CD4-positive, alpha-beta T cell treated with Interleukin-4 for 1 hour (primary cell): ENCODE results near the gene CHMP3.
"Not testable (repeated sequence)": the region's sequence is repeated elsewhere in the genome, so short reads cannot be mapped to it uniquely, and the experiment has no call there.

ENCODE experiments used
- DNase-seq, 2 donors: peaks; one replicate each; pipeline ENCODE4 v3.0.0-alpha.2; 2020 to 2022

CHMP3 gene

DNA sequence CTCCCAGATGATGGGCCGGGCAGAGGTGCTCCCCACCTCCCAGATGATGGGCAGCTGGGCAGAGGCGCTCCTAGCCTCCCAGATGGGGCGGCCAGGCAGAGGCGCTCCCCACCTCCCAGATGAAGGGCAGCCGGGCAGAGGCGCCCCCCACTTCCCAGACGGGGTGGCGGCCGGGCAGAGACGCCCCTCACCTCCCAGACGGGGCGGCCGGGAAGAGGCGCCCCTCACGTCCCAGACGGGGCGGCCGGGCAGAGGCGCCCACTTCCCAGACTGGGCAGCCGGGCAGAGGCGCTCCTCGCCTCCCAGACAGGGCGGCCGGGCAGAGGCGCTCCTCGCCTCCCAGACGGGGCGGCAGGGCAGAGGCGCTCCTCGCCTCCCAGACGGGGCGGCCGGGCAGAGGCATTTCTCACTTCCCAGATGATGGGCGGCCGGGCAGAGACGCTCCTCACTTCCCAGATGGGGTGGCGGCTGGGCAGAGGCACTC is 14.3 kb downstream of the CHMP3 start:
- DNase-seq, result not testable (repeated sequence)

- not testable (repeated sequence) for DNase-seq
These were observed 14.9 kb downstream of the CHMP3 start for GRCh38 chr2:86548165-86548912.

DNA sequence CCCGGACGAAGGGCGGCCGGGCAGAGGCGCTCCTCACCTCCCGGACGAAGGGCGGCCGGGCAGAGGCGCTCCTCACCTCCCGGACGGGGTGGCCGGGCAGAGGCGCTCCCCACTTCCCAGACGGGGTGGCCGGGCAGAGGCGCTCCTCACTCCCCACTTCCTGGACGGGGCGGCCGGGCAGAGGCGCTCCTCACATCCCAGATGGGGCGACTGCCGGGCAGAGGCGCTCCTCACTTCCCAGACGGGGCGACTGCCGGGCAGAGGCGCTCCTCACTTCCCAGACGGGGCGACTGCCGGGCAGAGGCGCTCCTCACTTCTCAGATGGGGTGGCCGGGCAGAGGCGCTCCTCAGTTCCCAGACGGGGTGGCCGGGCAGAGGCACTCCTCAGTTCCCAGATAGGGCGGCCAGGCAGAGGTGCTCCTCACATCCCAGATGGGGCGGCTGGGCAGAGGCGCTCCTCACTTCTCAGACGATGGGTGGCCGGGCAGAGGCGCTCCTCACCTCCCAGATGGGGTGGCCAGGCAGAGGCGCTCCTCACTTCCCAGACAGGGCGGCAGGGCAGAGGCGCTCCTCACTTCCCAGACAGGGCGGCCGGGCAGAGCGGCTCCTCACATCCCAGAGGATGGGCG is 17.8 kb downstream of the CHMP3 start:
- DNase-seq, result not testable (repeated sequence)

- DNase-seq, result not testable (repeated sequence)
These were observed 18.8 kb downstream of the CHMP3 start for GRCh38 chr2:86544278-86545099.

GRCh38 chr2:86543793-86544192 is 19.4 kb downstream of the CHMP3 start:
- no peak for DNase-seq

DNA sequence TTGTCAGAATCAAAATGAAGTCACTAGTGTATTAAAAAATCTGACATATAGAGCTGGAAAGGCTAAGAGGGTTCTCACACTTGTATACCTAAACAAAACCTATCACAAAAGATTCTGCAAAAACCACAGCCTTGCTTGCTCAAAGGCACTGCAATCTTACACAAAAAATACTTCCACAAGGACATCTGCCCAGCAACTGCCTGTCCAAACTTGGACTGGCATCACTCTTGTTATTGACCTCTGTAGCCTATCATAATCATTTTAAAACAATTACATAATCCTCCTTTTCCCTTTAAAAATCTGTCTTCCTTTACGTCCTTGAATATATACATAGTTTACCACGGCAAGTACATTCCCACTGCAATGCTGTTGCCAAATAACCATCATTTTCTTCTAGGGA is 19.9 kb downstream of the CHMP3 start:
- no peak for DNase-seq

DNA sequence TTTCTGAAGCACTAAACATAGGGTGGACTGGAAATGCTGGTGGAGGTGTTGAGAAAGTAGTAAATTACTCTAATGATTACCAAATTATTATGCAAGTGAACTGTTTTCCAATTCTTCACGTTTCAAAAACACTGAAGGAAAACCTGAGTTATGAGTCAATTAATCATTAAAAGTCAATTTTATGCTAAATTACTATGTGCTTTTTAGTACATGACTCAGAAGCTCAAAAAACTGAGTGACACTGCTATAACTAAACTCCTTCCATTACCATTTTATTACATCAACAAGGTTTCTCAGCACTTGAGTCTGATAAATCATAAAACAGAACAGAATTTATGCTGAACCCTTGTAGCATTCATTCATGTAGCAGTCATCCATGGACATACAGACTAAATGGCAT is 20.4 kb downstream of the CHMP3 start:
- DNase-seq, result no peak

DNA sequence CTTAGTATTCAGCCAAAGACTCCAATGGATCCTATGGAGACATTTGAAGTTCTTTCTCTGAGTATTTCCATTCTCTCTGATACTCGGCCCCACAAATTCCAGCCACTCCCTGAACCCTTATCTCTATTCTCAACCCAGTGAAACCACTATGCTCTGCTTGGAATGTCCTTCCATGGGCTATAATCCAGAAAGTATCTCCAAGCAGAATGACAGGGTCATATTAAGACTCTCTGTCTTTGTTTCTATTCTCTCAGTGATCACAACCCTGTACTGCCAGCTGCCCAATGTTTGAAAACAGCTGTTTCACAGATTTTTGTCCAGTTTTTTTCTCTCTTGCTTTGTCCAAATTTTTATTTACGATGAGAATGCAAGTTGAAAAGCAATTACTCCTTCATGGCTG is 21.9 kb downstream of the CHMP3 start:
- no peak for DNase-seq

DNA sequence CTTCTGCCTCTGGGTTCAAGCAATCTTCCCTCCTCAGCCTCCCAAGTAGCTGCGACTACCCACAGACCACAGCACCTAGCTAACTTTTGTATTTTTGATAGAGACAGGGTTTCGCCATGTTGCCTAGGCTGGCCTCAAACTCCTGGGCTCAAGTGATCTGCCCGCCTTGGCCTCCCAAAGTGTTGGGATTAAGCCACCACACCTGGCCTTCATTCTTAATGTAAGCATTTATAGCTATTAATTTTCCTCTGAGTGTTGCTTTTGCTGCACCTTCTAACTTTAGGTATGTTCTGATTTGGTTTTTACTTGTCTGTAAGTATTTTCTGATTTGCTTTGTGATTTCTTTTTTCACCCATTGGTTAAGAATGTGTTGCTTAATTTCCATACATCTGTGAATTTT is 29.7 kb downstream of the CHMP3 start:
- DNase-seq, result no peak

- DNase-seq, result no peak
These were observed 37.6 kb downstream of the CHMP3 start for GRCh38 chr2:86525421-86526340.

DNA sequence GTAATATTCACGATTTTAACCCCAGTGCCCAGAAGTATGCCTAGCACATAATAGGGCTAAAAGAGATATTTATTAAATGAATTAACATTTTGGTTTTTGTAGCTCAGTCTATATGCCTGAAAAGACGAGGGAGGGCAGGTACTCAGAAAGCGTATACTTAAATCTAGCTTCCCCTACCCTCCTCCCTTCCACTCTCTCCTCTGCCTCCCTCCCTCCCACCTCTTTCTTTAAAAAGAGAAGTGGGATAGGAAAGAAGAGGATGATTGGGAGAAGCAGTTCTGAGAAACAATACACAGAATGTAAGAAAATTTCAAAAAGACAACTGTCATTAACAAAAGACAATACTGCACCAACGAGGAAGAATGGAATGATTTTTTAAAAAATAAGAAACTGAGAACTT is 39.8 kb downstream of the CHMP3 start:
- no peak for DNase-seq

- DNase-seq, result no peak
These were observed 40.5 kb downstream of the CHMP3 start for GRCh38 chr2:86522711-86523110.

DNA sequence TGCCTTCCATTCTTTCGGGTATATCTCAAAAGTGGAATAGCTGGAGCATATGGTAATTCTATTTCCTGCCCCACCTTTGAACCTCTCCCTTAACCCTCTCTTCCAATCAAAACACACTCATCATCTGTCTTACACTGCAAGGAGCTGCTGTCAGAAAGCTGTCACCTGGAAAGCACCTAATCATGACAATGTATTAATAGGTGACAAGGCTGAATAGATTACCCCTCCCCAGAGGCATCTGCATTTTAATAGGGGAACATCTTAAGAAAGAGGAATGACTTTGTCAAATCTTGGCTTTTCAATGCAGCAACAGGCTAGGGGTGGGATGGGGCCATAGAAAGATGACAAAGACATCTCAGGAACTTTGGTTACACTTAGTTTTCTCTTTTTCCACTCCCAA is 41.3 kb downstream of the CHMP3 start:
- no peak for DNase-seq

- no peak for DNase-seq
These were observed 43.1 kb downstream of the CHMP3 start for GRCh38 chr2:86520153-86520552.

- DNase-seq, result no peak
These were observed 43.9 kb downstream of the CHMP3 start for GRCh38 chr2:86519349-86519748.

- DNase-seq, result peak; percentile 38 to 54
These were observed 44.8 kb downstream of the CHMP3 start for GRCh38 chr2:86518481-86518880.

- DNase-seq, result no peak
These were observed 49.1 kb downstream of the CHMP3 start for GRCh38 chr2:86513948-86514660.

DNA sequence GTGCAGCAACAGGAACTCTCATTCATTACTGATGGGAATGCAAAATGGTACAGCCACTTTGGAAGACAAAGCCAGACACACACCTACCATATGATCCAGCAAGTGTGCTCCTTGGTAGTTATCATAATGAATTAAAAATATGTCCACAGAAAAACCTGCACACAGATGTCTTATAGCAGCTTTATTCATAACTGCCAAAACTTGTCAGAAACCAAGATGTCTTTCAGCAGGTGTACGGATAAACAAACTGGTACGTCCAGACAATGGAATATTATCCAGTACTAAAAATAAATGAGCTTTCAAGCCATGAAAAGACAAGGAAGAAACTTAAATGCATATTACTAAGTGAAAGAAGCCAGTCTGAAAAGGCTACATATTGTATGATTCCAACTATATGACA is 50.4 kb downstream of the CHMP3 start:
- no peak for DNase-seq

DNA sequence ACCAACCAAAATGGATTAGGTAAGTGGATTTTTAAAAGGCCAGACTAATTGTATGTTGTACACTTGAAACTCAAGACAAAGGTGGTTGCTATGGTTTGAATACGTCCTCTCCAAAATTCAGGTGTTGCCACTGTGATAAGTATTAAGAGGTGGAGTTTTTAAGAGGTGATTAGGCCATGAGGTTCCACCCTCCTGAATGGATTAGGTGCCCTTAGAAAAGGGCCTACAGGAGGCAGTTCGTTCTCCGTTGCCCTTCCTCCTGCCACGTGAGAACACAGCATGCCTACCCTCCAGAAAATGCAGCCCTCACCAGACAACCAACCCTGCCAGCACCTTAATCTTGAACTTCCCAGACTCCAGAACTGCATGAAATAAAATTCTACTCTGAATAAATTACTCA is 51.2 kb downstream of the CHMP3 start:
- no peak for DNase-seq

DNA sequence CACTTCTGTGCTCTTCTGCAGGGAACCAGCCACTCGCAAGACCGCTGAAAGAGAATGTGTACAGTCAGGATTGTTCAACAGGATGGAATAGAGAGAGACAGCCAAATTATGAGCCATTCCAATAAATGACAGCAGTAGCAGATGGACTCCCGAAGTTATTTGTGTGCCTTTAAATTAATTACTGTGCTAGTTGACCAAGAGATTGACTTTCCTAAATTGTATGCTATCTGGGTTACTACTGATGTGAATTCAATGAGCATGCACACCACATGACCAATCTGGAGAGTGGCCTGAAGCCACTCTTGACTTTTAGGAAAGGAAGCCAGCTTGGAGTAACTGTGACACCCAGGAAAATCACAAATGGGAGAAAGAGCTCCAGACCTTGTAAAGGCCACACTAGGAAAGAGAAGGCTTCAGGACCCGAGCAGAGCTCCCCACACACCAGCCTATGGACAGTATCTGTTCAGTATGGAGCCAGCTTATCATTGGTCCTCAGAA is 52.8 kb downstream of the CHMP3 start:
- DNase-seq, result no peak

- no peak for DNase-seq
These were observed 55.6 kb downstream of the CHMP3 start for GRCh38 chr2:86507600-86507999.
